Kidney capillary endothelial cell (primary cell): Measurements from ENCODE around the gene NDUFS3.
"Not testable (repeated sequence)": the region's sequence is repeated elsewhere in the genome, so short reads cannot be mapped to it uniquely, and the experiment has no call there.

ENCODE experiments used
- DNase-seq: peaks from one replicate; pipeline ENCODE4 v3.0.0-alpha.2; 2018; ENCODE audit warnings: low spot score

NDUFS3 gene

DNA sequence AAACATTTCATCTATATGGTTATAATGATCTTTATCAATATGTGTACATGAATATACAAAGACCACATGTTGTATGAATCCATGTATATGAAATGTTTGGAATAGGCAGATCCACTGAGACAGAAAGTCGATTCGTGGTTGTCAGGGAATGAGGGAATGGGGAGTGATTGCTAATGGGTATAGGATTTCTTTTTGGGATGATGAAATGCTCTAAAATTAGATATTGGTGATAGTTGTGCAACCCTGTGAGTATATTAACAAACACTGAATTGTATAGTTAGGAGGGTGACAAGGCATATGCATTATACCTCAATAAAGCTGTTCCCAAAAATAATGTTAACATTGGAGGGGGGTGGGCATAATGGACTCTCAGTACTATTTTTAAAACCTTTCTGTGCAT lies 18.4 kb upstream of the NDUFS3 start:
- no peak for DNase-seq

DNA sequence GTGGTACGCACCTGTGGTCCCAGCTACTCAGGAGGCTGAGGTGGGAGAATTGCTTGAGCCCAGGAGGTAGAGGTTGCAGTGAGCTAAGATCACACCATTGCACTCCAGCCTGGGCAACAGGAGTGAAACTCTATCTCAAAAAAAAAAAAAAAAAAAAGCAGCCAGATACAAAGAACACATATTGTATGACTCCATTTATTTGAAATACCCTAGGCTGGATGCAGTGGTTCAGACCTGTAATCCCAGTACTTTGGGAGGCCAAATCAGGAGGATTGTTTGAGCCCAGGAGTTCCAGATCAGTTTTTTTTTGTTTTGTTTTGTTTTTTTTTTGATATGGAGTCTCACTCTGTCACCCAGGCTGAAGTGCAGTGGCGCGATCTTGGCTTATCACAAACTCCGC lies 16.5 kb upstream of the NDUFS3 start:
- DNase-seq: not testable (repeated sequence)

- DNase-seq: not testable (repeated sequence)
Measured at GRCh38 chr11:47564366-47564765, 14.5 kb upstream of the NDUFS3 start.

DNA sequence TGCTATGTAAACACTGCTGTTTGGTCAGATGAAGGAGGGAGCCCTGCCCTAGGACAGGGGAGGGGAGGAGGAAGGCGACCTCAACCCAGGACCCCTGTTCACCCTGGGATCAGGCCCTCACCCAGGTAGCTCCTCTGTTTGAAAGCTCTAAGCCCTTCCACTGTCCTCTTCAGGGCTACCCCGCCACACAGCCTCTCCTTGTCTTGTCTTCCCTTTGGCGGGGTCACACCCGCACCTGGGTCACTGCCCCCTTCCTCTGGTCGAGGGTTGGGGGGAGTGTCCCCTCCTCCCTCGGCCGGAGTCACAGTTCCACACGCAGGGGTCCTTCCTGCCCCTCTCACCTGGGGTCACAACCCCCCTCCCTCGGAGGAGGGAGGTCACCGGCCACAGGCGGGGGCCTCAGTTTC lies 13.9 kb upstream of the NDUFS3 start:
- no peak for DNase-seq

DNA sequence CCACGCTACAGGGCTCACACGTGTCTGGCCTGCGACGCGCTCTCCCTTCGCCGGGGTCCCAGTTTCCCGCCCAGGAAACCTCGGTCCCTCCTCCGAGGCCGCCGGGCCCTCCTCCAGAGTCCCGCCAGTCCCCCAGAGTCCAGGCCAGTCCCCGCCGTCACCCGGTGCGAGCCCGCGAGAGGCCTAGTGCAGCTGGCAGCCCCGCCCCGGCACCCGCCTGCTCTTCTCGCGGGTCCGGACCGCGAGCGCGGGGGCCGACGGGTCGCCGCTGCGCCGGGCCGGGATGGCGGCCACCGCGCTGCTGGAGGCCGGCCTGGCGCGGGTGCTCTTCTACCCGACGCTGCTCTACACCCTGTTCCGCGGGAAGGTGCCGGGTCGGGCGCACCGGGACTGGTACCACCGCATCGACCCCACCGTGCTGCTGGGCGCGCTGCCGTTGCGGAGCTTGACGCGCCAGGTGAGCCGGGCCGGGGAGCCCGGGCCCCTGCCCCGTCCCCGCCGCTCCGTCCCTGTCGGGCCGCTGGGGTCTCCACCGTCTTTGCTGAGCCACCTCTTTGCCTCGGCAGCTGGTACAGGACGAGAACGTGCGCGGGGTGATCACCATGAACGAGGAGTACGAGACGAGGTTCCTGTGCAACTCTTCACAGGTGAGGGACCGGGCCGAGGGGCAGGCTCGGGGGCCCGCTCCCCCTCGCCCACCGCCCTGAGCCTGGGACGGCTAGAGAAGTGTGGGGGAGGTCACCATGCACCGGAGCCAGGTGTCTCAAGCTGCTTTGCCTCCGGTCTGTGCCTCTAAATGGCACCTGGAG lies 13.3 kb upstream of the NDUFS3 start, which contains the start of gene PTPMT1:
Gene PTPMT1, plus strand, starts transcription at position 260 of the 809 bp plus-strand sequence. Its CDS starts 24 bp downstream, at position 284.
- peak; percentile 60 for DNase-seq

GRCh38 chr11:47566149-47566698 lies 12.7 kb upstream of the NDUFS3 start:
- no peak for DNase-seq

DNA sequence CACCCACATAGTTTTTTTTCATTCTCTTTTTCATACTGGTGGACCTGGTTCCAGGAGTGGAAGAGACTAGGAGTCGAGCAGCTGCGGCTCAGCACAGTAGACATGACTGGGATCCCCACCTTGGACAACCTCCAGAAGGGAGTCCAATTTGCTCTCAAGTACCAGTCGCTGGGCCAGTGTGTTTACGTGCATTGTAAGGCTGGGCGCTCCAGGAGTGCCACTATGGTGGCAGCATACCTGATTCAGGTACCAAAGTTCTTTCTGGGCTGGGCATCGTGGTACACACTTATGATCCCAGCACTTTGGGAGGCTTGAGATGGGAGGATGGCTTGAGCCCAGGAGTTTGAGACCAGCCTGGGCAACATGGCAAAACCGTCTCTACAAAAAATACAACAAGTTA lies 9.2 kb upstream of the NDUFS3 start:
- no peak for DNase-seq

GRCh38 chr11:47570651-47571356 lies 8.1 kb upstream of the NDUFS3 start:
- no peak for DNase-seq

- no peak for DNase-seq
Measured at GRCh38 chr11:47571357-47571729, 7.5 kb upstream of the NDUFS3 start.

- DNase-seq: no peak
Measured at GRCh38 chr11:47571895-47572294, 7.0 kb upstream of the NDUFS3 start.

DNA sequence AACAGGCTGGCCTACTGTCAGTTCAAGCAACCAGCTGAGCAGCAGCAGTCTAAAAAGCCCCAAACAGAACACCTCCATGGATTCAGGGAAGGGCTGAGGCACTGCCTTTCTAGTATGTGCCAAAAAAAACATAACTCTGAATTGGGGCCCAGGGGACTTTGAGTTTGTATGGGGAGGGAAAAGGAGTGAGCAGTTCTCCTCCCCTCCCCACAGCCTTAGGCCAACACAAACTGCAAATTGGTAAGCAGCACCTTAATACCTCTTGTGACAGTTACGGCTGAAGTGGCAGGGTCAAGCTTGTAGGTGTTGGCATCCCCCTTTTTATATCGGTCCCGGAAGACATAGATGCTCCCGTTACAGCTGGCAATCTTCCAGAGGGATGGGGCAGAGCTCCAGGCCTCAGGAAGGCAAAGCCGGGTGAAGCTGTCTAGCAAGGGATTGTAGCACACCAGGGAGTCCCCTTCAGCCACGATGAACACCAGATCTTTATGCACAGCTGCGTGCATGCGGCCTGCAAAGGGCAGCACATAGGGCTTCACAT lies 6.1 kb upstream of the NDUFS3 start:
- no peak for DNase-seq

DNA sequence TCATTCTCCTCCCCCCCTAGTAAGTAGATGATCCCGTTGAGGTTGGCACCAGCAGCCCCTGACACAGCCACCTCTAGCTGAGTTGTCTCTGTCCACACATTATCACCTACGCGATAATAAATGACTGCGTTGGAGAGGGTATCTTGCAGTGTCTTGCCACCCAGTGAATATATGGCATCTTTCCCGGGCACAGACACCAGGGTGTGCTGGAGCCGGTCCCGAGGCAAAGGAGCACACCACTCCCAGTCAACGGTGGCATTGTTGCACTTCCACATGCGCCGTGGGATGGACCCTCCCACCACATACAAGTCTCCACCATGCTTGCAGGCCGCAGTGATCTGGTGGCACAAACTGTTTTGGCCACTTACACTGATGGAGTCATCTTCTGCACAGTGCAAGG lies 5.6 kb upstream of the NDUFS3 start:
- DNase-seq: no peak

GRCh38 chr11:47577460-47578041 lies 1.3 kb upstream of the NDUFS3 start:
- DNase-seq: no peak

GRCh38 chr11:47583844-47584243 lies 5.0 kb downstream of the NDUFS3 start:
- no peak for DNase-seq

GRCh38 chr11:47586098-47586855 lies 7.4 kb downstream of the NDUFS3 start, which contains the start of gene FAM180B:
Gene FAM180B (plus strand): TSS chr11:47586678. CDS start chr11:47586769, 91 bp downstream.
- DNase-seq: no peak

- no peak for DNase-seq
Measured at GRCh38 chr11:47587039-47587716, 8.3 kb downstream of the NDUFS3 start.

DNA sequence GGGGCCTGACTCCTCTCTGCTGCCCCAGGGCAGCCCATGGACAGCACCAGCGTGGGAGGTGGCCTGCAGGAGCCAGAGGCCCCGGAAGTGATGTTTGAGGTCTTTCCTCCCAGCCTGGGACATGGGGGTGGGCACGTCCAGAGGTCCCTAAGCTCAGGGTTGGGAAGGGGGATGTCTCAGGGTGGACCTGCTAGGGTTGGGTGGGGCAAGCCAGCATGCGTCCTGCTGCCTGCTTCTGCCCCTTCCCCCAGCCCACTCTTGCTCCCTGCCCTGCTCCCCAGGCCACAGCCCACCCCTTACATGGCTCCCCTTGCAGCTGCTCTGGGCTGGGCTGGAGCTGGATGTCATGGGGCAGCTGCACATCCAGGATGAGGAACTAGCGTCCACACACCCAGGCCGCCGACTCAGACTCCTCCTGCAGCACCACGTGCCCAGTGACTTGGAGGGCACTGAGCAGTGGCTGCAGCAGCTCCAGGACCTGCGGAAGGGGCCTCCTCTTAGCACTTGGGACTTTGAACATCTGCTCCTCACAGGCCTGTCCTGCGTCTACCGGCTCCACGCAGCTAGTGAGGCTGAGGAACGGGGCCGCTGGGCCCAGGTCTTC lies 9.0 kb downstream of the NDUFS3 start:
- DNase-seq: no peak

DNA sequence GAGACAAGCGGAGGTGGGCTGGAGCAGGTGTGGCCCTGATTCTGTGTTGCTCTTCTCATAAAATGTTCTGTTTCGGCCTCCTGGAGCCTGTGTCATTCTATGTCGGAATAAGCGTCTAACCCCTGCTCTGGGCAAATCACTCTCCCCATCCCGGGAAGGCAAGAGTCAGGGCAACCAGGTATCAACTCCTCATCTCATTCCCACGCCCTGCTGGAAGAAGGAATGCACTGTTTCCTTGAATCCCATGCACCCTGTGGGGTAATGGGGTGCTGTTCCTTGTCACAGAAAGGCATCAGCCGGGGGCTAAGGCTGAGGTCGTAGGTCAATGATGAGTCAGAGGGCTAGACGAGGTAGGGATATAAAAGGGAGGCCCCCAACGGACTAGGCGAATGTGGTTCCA lies 10.2 kb downstream of the NDUFS3 start:
- no peak for DNase-seq

DNA sequence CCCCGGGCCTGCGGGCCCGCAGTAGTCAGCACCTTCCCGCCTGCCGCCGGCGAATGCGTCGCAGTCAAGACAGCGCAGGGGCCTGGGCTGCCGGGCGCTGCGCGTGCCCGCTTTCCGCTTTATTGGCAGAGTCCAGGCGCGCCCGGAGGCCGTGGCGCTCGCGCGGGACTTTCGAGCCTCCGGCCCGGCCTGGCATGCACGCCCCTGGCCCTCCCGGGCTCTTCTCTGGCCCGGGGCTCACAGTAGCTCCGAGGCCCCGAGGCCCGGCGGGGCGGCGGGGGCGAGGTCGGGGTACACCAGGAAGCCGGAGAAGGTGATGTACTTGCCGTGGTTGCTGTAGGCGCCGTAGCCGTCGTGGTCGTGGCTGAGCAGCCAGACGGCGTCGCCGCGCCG lies 10.7 kb downstream of the NDUFS3 start:
- no peak for DNase-seq

- no peak for DNase-seq
Measured at GRCh38 chr11:47589977-47590861, 11.3 kb downstream of the NDUFS3 start.
